H9 (cell line): ENCODE measurements around the gene LBH. TPM values are rescaled to one million over a fixed set of nuclear protein-coding genes. Genes with fewer than 3 reads are reported as not detected.

Experiments
- DNase-seq: peaks from one replicate; pipeline ENCODE4 v3.0.0-alpha.2; 2017
- H2AFZ ChIP-seq: one replicate; pipeline ENCODE4 v1.6.1; 2013; ENCODE audit warnings: mild to moderate bottlenecking, low read length, control low read depth, moderate library complexity
- H2AK5ac ChIP-seq: 2 replicates; pipeline ENCODE4 v1.6.1; 2013; ENCODE audit warnings: low read length, control low read depth, mixed read lengths; ENCODE audit not compliant: insufficient read length
- H2BK120ac ChIP-seq: one replicate; pipeline ENCODE4 v1.6.1; 2013; ENCODE audit warnings: low read depth, mild to moderate bottlenecking, low read length, control low read depth, inconsistent platforms; ENCODE audit not compliant: poor library complexity, severe bottlenecking
- H2BK12ac ChIP-seq: 2 replicates; pipeline ENCODE4 v1.6.1; 2013; ENCODE audit warnings: low read length, control low read depth, mixed read lengths, low read depth; ENCODE audit not compliant: insufficient read length
- H2BK15ac ChIP-seq: 2 replicates; pipeline ENCODE4 v1.6.1; 2013; ENCODE audit warnings: low read depth, low read length, control low read depth
- H2BK20ac ChIP-seq: one replicate; pipeline ENCODE4 v1.6.1; 2013; ENCODE audit warnings: low read depth, mild to moderate bottlenecking, low read length, control low read depth, inconsistent platforms; ENCODE audit not compliant: poor library complexity, severe bottlenecking
- H2BK5ac ChIP-seq: 2 replicates; pipeline ENCODE4 v1.6.1; 2013; ENCODE audit warnings: low read length, control low read depth, mixed read lengths; ENCODE audit not compliant: insufficient read length
- H3K14ac ChIP-seq: 2 replicates; pipeline ENCODE4 v1.6.1; 2013; ENCODE audit warnings: low read length, control low read depth; ENCODE audit not compliant: insufficient read depth
- H3K18ac ChIP-seq: 2 replicates; pipeline ENCODE4 v1.6.1; 2013; ENCODE audit warnings: low read depth, mild to moderate bottlenecking, mixed read lengths, low read length, control low read depth; ENCODE audit not compliant: insufficient read length
- H3K23ac ChIP-seq: 2 replicates; pipeline ENCODE4 v1.6.1; 2013; ENCODE audit warnings: low read length, control low read depth, mixed read lengths, low read depth; ENCODE audit not compliant: insufficient read length
- H3K23me2 ChIP-seq: 2 replicates; pipeline ENCODE4 v1.6.1; 2013; ENCODE audit warnings: low read depth, mild to moderate bottlenecking, mixed read lengths, low read length, control low read depth; ENCODE audit not compliant: insufficient read length, poor library complexity, severe bottlenecking
- H3K27ac ChIP-seq: 2 replicates; pipeline ENCODE4 v1.5.1; 2013; ENCODE audit warnings: low read length, control low read depth, mixed read lengths, low read depth; ENCODE audit not compliant: insufficient read length
- H3K27me3 ChIP-seq: 2 replicates; pipeline ENCODE4 v1.6.1; 2013; ENCODE audit warnings: low read length, control low read depth, inconsistent platforms; ENCODE audit not compliant: insufficient read depth
- H3K4ac ChIP-seq: 2 replicates; pipeline ENCODE4 v1.6.1; 2013; ENCODE audit warnings: low read depth, mild to moderate bottlenecking, control low read depth, inconsistent platforms, low read length, moderate library complexity
- H3K4me1 ChIP-seq: 2 replicates; pipeline ENCODE4 v1.6.1; 2013; ENCODE audit warnings: low read length, control low read depth, inconsistent platforms; ENCODE audit not compliant: insufficient read depth
- H3K4me2 ChIP-seq: 2 replicates; pipeline ENCODE4 v1.6.1; 2013; ENCODE audit warnings: low read length, control low read depth, mixed read lengths; ENCODE audit not compliant: insufficient read length, insufficient read depth
- H3K56ac ChIP-seq: 2 replicates; pipeline ENCODE4 v1.6.1; 2013; ENCODE audit warnings: low read depth, mild to moderate bottlenecking, mixed read lengths, low read length, control low read depth; ENCODE audit not compliant: insufficient read length
- H3K79me1 ChIP-seq: 2 replicates; pipeline ENCODE4 v1.6.1; 2013; ENCODE audit warnings: low read depth, mild to moderate bottlenecking, moderate library complexity, low read length, control low read depth, inconsistent platforms; ENCODE audit not compliant: insufficient read depth, poor library complexity, severe bottlenecking
- H3K79me2 ChIP-seq: 2 replicates; pipeline ENCODE4 v1.6.1; 2013; ENCODE audit warnings: low read length, control low read depth, inconsistent platforms; ENCODE audit not compliant: insufficient read depth
- H3K9ac ChIP-seq: 2 replicates; pipeline ENCODE4 v1.6.1; 2013; ENCODE audit warnings: low read length, control low read depth, mixed read lengths; ENCODE audit not compliant: insufficient read length; ENCODE audit errors: extremely low read depth
- H3K9me3 ChIP-seq: one replicate; pipeline ENCODE4 v1.6.1; 2013; ENCODE audit warnings: low read depth, low read length, inconsistent platforms; ENCODE audit not compliant: control insufficient read depth
- H3T11ph ChIP-seq: one replicate; pipeline ENCODE4 v1.6.1; 2013; ENCODE audit warnings: mild to moderate bottlenecking, low read length, control low read depth, inconsistent platforms
- H4K20me1 ChIP-seq: one replicate; pipeline ENCODE4 v1.6.1; 2013; ENCODE audit not compliant: control insufficient read depth, insufficient read length, insufficient read depth
- H4K5ac ChIP-seq: 2 replicates; pipeline ENCODE4 v1.6.1; 2013; ENCODE audit warnings: low read depth, mild to moderate bottlenecking, mixed read lengths, low read length, control low read depth; ENCODE audit not compliant: insufficient read length
- H4K8ac ChIP-seq: replicated peaks from 2 replicates; pipeline ENCODE4 v1.6.1; 2013; ENCODE audit warnings: low read length, control low read depth, mixed read lengths, low read depth; ENCODE audit not compliant: insufficient read length
- H4K91ac ChIP-seq: 2 replicates; pipeline ENCODE4 v1.6.1; 2013; ENCODE audit warnings: low read depth, mild to moderate bottlenecking, moderate library complexity, mixed read lengths, low read length, control low read depth; ENCODE audit not compliant: insufficient read length
- H3K27ac Mint-ChIP-seq, 3 experiments: 2 replicates in 2 of 3; 3 replicates in 1 of 3; pipeline ENCODE4 v1.8.0; 2020 to 2021; ENCODE audit warnings: mixed read lengths in 3 of 3, mild to moderate bottlenecking in 1 of 3, moderate library complexity in 1 of 3
- H3K27me3 Mint-ChIP-seq: 2 replicates; pipeline ENCODE4 v1.8.0; 2021; ENCODE audit warnings: low read depth, mild to moderate bottlenecking, moderate library complexity, mixed read lengths
- H3K36me3 Mint-ChIP-seq, 3 experiments: 2 replicates in 2 of 3; 3 replicates in 1 of 3; pipeline ENCODE4 v1.8.0; 2020 to 2021; ENCODE audit warnings: low read depth in 3 of 3, mixed read lengths in 3 of 3; ENCODE audit not compliant: insufficient read depth in 1 of 3
- H3K4me1 Mint-ChIP-seq, 2 experiments: 2 replicates each; pipeline ENCODE4 v1.8.0; 2020; ENCODE audit warnings: mixed read lengths in 2 of 2
- H3K4me3 Mint-ChIP-seq, 2 experiments: 2 replicates in 1 of 2; 3 replicates in 1 of 2; pipeline ENCODE4 v1.8.0; 2020 to 2021; ENCODE audit warnings: mild to moderate bottlenecking in 2 of 2, mixed read lengths in 2 of 2, moderate library complexity in 1 of 2
- H3K9me3 Mint-ChIP-seq, 2 experiments: 2 replicates in 1 of 2; 3 replicates in 1 of 2; pipeline ENCODE4 v1.8.0; 2020; ENCODE audit warnings: mild to moderate bottlenecking in 2 of 2, mixed read lengths in 2 of 2, moderate library complexity in 1 of 2
- CTCF ChIP-seq: fragments of 200-600 bp; sonication (generic); conservative IDR thresholded peaks from 3 replicates; pipeline ENCODE4 v1.8.0; 2021; ENCODE audit warnings: antibody characterized with exemption, mild to moderate bottlenecking
- WGBS: extraction: QIAGEN DNeasy Blood & Tissue Kit; methylation state at CpG from one replicate; pipeline ENCODE4 v1.1.7; 2013; ENCODE audit warnings: missing lambda C conversion rate, low lambda C conversion rate, mixed read lengths; ENCODE audit not compliant: insufficient read length; ENCODE audit errors: extremely low coverage; 5-methylcytosine and 5-hydroxymethylcytosine counted together
- total RNA-seq: library from RNA; stranded (reverse); gene quantifications from 2 replicates; pipeline ENCODE4 v1.2.1, GENCODE V29; 2021

The LBH gene
- total RNA-seq, 1 experiment from 2014 or later = 53.0 TPM

- H3K27ac ChIP-seq = no peak overlapping the region
- no peak overlapping the region for H2BK20ac ChIP-seq
- H3K14ac ChIP-seq = no peak overlapping the region
- no peak overlapping the region for H2BK5ac ChIP-seq
- no peak for TF ChIP-seq CTCF
- no peak overlapping the region for H3K9ac ChIP-seq
- H3K79me1 ChIP-seq = no peaks in the 10 kb centered on the region
- H4K91ac ChIP-seq = no peak overlapping the region
- H2BK120ac ChIP-seq = no peak overlapping the region
- H4K20me1 ChIP-seq = no peaks in the 10 kb centered on the region
- H2AK5ac ChIP-seq = no peak overlapping the region
- peak overlapping the region in 1 of 2 experiments; percentile 25; a peak in 1 of 5 replicates for H3K4me3 Mint-ChIP-seq
- H3K4me2 ChIP-seq = no peak overlapping the region
- H3K36me3 Mint-ChIP-seq = peaks cover 0 to 2% (median 0%) of the 10 kb centered on the region in 3 experiments; a peak in 1 of 7 replicates
- no peak overlapping the region for H3K23ac ChIP-seq
- peak overlapping the region; percentile 6 to 87 (median 85) for H3K27ac Mint-ChIP-seq
- 0 out of 5 replicates have a peak, but pooled peaks cover 0 to 2% of the 10 kb centered on the region in 2 experiments for H3K9me3 Mint-ChIP-seq
- H4K8ac ChIP-seq = no peak overlapping the region
- H3K27me3 Mint-ChIP-seq = no peaks in the 10 kb centered on the region
- no peak overlapping the region for H3K56ac ChIP-seq
- WGBS = no CpG with 5 or more reads among the region's 1 CpG
- H3K4ac ChIP-seq = no peak overlapping the region
- no peak for DNase-seq
- no peak overlapping the region for H4K5ac ChIP-seq
- H3K18ac ChIP-seq = no peak overlapping the region
- peaks cover 42 to 45% of the 10 kb centered on the region in 2 experiments for H3K4me1 Mint-ChIP-seq
- peak overlapping the region; percentile 25 for H2AFZ ChIP-seq
- H3K79me2 ChIP-seq = no peaks in the 10 kb centered on the region
- H3K23me2 ChIP-seq = no peaks in the 10 kb centered on the region
- no peak overlapping the region for H3T11ph ChIP-seq
- H3K27me3 ChIP-seq = no peaks in the 10 kb centered on the region
- no peaks in the 10 kb centered on the region for H3K9me3 ChIP-seq
- no peak overlapping the region for H2BK12ac ChIP-seq
- H2BK15ac ChIP-seq = no peak overlapping the region
- H3K4me1 ChIP-seq = peaks cover 17% of the 10 kb centered on the region; the same call in 1 of the 2 replicates
Observed at GRCh38 chr2:30287190-30287840, 56.0 kb downstream of the LBH start.
